Testis (tissue), 3 donors: ENCODE data around the gene PRIM1. TPM values are rescaled to one million over a fixed set of nuclear protein-coding genes. Genes with fewer than 3 reads are reported as not detected.
A peak's percentile ranks its signal among the peaks of the same experiment; 100 is the strongest.
"Not testable (repeated sequence)": the region's sequence is repeated elsewhere in the genome, so short reads cannot be mapped to it uniquely, and the experiment has no call there.

Source experiments
- DNase-seq: peaks from one replicate; pipeline ENCODE4 v3.0.0-alpha.2; 2019
- H3K27ac ChIP-seq, 2 donors: fragments of 200-600 bp; sonication (generic); one replicate each; pipeline ENCODE4 v1.5.1; 2019
- H3K27me3 ChIP-seq: fragments of 200-600 bp; sonication (generic); one replicate; pipeline ENCODE4 v1.5.1; 2019
- H3K36me3 ChIP-seq: fragments of 200-600 bp; sonication (generic); one replicate; pipeline ENCODE4 v1.5.1; 2017; ENCODE audit warnings: low read depth; ENCODE audit errors: missing control alignments
- H3K4me1 ChIP-seq: fragments of 200-600 bp; sonication (generic); one replicate; pipeline ENCODE4 v1.5.1; 2019
- H3K4me3 ChIP-seq, 2 donors: fragments of 200-600 bp; sonication (generic); one replicate each; pipeline ENCODE4 v1.5.1; 2017 to 2019
- H3K9me3 ChIP-seq: fragments of 200-600 bp; sonication (generic); one replicate; pipeline ENCODE4 v1.5.1; 2017
- POLR2A ChIP-seq: fragments of 450-650 bp; IDR thresholded peaks from one replicate; pipeline ENCODE4 v1.6.1; 2017; ENCODE audit warnings: antibody characterized with exemption, mild to moderate bottlenecking, moderate library complexity
- WGBS, 2 donors: methylation state at CpG; one replicate each; pipeline ENCODE4 v1.1.5; 2018; 5-methylcytosine and 5-hydroxymethylcytosine counted together
- intact Hi-C: fragments of 100-400 bp; cut with DNase I; formaldehyde crosslinking; loops from one replicate; pipeline ENCODE4 v1.15.1; 2023; ENCODE audit warnings: low total_unique reads
- polyA plus RNA-seq: library from polyadenylated mRNA; stranded (reverse); fragments of 350-450 nt; fragmentation: Illumina TruSeq; extraction: RNeasy Lipid Tissue Mini Kit (QIAGEN cat#74804); gene quantifications from one replicate; pipeline ENCODE4 v1.2.3, GENCODE V29; 2014; ENCODE audit warnings: low read depth, low replicate concordance; ENCODE audit not compliant: insufficient read depth
- total RNA-seq, 2 donors: library from RNA; depleted of rRNA; stranded (reverse); fragments of >200 nt; gene quantifications; one replicate each; pipeline ENCODE4 v1.2.3, GENCODE V29; 2016
- TF ChIP-seq, protein P1 (sequence below), 3 experiments: fragments of 450-650 bp in 2 of 3; fragments of 200-600 bp in 1 of 3; sonication (generic) in 1 of 3; IDR thresholded peaks; one replicate each; pipeline ENCODE4 v1.5.1; 2016 to 2019; ENCODE audit warnings: antibody characterized with exemption in 3 of 3, mild to moderate bottlenecking in 2 of 3, moderate library complexity in 1 of 3

The PRIM1 gene
- total and polyA plus RNA-seq, 3 donors from 2014 or later: 20.5 to 29.9 (median 21.8) TPM

DNA sequence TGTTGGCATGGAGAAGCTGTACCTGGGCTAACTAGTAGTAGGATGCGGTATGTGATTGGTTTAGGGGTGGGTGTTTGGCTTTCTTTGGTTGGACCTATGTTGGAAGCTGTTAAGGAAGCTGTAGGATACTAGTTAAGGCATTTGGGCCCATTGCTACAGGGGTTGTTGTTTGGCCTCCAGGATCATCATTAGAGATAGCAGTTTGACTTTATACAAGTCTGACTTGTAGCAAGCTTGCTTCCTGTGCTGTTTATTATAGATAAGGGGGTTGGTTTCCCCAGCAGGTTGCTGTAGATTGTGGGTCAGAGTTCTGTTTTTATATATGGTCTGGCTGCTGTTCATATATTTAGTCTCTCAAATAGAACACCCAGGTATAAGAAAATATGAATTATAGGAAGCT, 1.4 kb upstream of the PRIM1 start:
- Histone ChIP-seq H3K4me3 (no peak overlapping the region), H3K4me1 (peaks cover 6% of the 10 kb centered on the region), H3K9me3 (no peaks in the 10 kb centered on the region), H3K27me3 (no peaks in the 10 kb centered on the region), H3K27ac (no peak overlapping the region), H3K36me3 (no peaks in the 10 kb centered on the region)
- intact Hi-C loops: no loop called here
- WGBS, 2 donors: 79 to 100% methylated on average over 1 of the region's 1 CpG
- TF ChIP-seq, protein P1, sequence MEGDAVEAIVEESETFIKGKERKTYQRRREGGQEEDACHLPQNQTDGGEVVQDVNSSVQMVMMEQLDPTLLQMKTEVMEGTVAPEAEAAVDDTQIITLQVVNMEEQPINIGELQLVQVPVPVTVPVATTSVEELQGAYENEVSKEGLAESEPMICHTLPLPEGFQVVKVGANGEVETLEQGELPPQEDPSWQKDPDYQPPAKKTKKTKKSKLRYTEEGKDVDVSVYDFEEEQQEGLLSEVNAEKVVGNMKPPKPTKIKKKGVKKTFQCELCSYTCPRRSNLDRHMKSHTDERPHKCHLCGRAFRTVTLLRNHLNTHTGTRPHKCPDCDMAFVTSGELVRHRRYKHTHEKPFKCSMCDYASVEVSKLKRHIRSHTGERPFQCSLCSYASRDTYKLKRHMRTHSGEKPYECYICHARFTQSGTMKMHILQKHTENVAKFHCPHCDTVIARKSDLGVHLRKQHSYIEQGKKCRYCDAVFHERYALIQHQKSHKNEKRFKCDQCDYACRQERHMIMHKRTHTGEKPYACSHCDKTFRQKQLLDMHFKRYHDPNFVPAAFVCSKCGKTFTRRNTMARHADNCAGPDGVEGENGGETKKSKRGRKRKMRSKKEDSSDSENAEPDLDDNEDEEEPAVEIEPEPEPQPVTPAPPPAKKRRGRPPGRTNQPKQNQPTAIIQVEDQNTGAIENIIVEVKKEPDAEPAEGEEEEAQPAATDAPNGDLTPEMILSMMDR (IDR thresholded peaks at IDR 0.05): no peak
- no peak for TF ChIP-seq POLR2A
- DNase-seq: no peak

DNA sequence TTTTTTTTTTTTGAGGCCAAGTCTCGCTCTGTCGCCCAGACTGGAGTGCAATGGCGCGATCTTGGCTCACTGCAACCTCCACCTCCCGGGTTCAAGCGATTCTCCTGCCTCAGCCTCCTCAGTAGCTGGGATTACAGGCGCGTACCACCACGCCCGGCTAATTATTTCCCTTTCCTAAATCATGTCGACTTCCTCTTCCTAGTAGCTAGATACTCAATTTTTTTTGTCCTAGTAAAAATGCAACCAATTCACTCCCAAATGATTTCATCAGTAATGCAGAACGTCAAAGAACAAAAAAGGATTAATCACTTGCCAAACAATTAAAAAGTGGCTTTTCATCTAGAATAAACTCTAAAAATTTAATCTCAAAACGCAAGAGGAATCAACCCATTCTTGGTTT, 1.5 kb downstream of the PRIM1 start:
- intact Hi-C loops: not testable (repeated sequence)

DNA sequence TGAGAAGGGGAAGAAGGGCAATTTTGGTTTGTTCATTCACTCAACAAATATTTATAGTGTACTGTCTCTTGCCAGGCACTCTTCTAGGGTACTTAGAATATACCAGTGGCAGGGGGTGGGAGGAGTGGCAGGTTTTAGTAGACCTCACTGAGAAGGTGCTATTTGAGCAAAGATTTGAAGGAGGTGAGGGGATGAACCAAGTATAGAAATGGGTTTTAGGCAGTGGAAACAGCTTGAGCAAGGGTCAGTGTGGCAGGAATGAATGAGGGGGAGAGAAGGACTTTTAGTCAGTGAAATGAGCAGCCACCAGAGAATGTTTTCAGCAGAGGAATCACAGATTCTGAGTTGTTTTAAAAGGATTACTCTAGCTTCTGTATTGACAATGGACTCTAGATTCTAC, 2.3 kb downstream of the PRIM1 start:
- no peak for DNase-seq
- Histone ChIP-seq H3K27me3 (no peaks in the 10 kb centered on the region), H3K9me3 (no peaks in the 10 kb centered on the region), H3K27ac (no peak overlapping the region), H3K36me3 (no peaks in the 10 kb centered on the region), H3K4me3 (no peak overlapping the region), H3K4me1 (peaks cover 6% of the 10 kb centered on the region)
- no peak for TF ChIP-seq POLR2A
- TF ChIP-seq, protein P1 (IDR thresholded peaks at IDR 0.05): no peak
- intact Hi-C loops: no loop called here

More for the DNA sequence above, 1.5 kb downstream of the PRIM1 start:
- 80% methylated on average over 13 of the region's 13 CpGs for WGBS, 2 donors
- not testable (repeated sequence) for H3K4me1 ChIP-seq, H3K4me3 ChIP-seq, DNase-seq, H3K36me3 ChIP-seq, H3K27ac ChIP-seq, H3K9me3 ChIP-seq, H3K27me3 ChIP-seq

DNA sequence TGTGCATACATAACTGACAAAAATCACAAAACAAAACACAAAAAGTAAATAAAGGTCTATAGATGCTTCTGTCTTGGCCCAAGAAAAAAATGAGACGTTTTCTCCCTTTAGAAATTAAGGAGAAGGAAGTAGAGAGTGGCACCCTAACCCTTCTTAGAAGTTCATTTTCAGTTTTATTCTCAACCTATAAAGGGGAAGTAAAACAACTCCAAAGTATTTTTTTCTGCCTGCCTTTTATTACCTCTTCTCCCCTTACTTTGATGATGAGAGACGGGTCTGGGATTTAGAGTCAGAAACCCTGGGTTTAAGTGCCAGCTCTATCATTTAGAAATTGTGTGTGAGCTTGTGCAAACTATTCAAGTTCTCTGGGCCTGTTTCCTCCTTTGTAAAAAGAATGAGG, 2.8 kb downstream of the PRIM1 start:
- Histone ChIP-seq H3K27me3 (no peaks in the 10 kb centered on the region), H3K27ac (no peak overlapping the region), H3K36me3 (no peaks in the 10 kb centered on the region), H3K4me3 (no peak overlapping the region), H3K4me1 (peaks cover 6% of the 10 kb centered on the region), H3K9me3 (no peaks in the 10 kb centered on the region)
- intact Hi-C loops: no loop called here
- no peak for DNase-seq
- TF ChIP-seq POLR2A: no peak
- TF ChIP-seq, protein P1 (IDR thresholded peaks at IDR 0.05): no peak
- 74 to 76% methylated on average over 2 of the region's 2 CpGs for whole genome bisulfite sequencing, 2 donors

DNA sequence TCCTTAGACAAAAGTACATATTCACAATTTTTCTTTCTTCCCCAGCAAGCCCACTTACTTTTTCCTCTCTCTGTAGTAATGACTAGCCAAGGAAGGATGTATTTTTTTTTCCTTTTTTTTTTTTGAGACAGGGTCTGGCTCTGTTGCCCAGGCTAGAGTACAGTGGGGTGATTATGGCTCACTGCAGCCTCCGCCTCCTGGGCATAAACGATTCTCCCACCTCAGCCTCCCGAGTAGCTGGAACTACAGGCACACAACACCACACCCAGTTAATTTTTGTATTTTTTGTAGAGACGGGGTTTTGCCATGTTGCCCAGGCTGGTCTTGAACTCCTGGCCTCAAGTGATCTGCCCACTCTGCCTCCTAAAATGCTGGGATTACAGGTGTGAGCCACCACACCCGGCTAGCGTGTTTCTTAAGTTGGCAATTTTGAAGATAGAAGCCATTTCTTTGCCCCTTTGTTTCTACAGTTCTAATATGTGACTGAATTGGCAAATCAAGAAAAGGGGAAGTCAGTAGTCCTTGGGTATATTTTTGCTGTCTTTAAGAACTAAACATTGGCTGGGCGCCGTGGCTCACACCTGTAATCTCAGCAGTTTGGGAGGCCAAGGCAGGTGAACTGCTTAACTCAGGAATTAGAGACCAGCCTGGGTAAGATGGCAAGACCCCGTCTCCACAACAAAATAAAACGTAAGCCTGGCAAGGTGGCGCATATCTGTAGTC, 23.8 kb downstream of the PRIM1 start:
- 95 to 97% methylated on average over 11 of the region's 11 CpGs for WGBS, 2 donors

DNA sequence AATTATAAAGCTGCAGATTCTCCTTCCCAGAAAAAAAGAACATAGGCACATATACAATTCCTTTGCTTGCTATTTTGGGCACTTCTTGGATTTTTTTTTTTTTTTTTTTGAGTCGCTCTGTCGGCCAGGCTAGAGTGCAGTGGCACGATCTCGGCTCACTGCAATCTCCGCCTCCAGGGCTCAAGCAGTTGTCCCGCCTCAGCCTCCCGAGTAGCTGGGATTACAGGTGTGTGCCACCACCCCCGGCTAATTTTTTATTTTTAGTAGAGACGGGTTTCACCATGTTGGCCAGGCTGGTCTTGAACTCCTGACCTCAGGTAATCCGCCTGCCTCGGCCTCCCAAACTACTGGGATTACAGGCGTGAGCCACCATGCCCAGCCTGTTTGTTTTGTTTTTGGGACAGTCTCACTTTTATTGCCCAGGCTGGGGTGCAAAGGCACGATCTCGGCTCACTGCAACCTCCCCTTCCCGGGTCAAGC, 25.9 kb downstream of the PRIM1 start:
- 56 to 81% methylated on average over 14 to 15 of the region's 15 CpGs for WGBS, 2 donors

More for the DNA sequence above, 23.8 kb downstream of the PRIM1 start:
- no peaks in the 10 kb centered on the region for H3K27me3 ChIP-seq
- no peaks in the 10 kb centered on the region for H3K9me3 ChIP-seq
- H3K36me3 ChIP-seq: no peaks in the 10 kb centered on the region
- no peak overlapping the region for H3K27ac ChIP-seq
- H3K4me3 ChIP-seq: no peak overlapping the region
- H3K4me1 ChIP-seq: peaks cover 5% of the 10 kb centered on the region
- no peak for DNase-seq
- intact Hi-C loops: no loop called here
- no peak for TF ChIP-seq POLR2A
- TF ChIP-seq, protein P1 (IDR thresholded peaks at IDR 0.05): no peak

More for the DNA sequence above, 25.9 kb downstream of the PRIM1 start:
- Histone ChIP-seq H3K4me3 (peak overlapping the region; percentile 81 to 97), H3K27ac (peak overlapping the region; percentile 97 to 98), H3K4me1 (peaks cover 20% of the 10 kb centered on the region)
- H3K9me3 ChIP-seq, DNase-seq, H3K27me3 ChIP-seq, H3K36me3 ChIP-seq, intact Hi-C loops: not testable (repeated sequence)
